Fibroblast of lung (primary cell): ENCODE data around the gene DDIT4. TPM values are rescaled to one million over a fixed set of nuclear protein-coding genes. Genes with fewer than 3 reads are reported as not detected.

Experiments used
- DNase-seq, 2 donors: peaks; one replicate each; pipeline versions ENCODE4 v3.0.0 to v3.0.0-alpha.2; 2010; ENCODE audit warnings: low read depth in 2 of 2
- H2AFZ ChIP-seq: 2 replicates; pipeline ENCODE4 v1.5.1; 2012; ENCODE audit warnings: low read length, control low read depth, inconsistent platforms
- H3K27ac ChIP-seq: 2 replicates; pipeline ENCODE4 v1.5.1; 2011; ENCODE audit warnings: low read length, control low read depth; ENCODE audit not compliant: insufficient read depth
- H3K27me3 ChIP-seq: 2 replicates; pipeline ENCODE4 v1.5.1; 2011; ENCODE audit warnings: mild to moderate bottlenecking, low read length; ENCODE audit not compliant: control insufficient read depth, insufficient read depth
- H3K36me3 ChIP-seq: 2 replicates; pipeline ENCODE4 v1.5.1; 2011; ENCODE audit warnings: low read length; ENCODE audit not compliant: control insufficient read depth, insufficient read depth
- H3K4me1 ChIP-seq: 2 replicates; pipeline ENCODE4 v1.5.1; 2011; ENCODE audit warnings: low read length; ENCODE audit not compliant: control insufficient read depth, insufficient read depth; ENCODE audit errors: extremely low read depth
- H3K4me2 ChIP-seq: 2 replicates; pipeline ENCODE4 v1.5.1; 2011; ENCODE audit warnings: low read length, control low read depth; ENCODE audit not compliant: insufficient read depth; ENCODE audit errors: extremely low read depth
- H3K4me3 ChIP-seq, 4 experiments: fragments of 200-600 bp in 1 of 4; sonication (generic) in 1 of 4; replicated peaks in 1 of 4; 2 replicates each; pipeline ENCODE4 v1.5.1; 2011 to 2016; ENCODE audit warnings: low read length in 4 of 4, low read depth in 3 of 4, mild to moderate bottlenecking in 3 of 4, control low read depth in 2 of 4, inconsistent platforms in 1 of 4, mixed read lengths in 1 of 4; ENCODE audit not compliant: insufficient read depth in 1 of 4; ENCODE audit errors: control extremely low read depth in 1 of 4
- H3K79me2 ChIP-seq: 2 replicates; pipeline ENCODE4 v1.5.1; 2012; ENCODE audit warnings: mild to moderate bottlenecking, low read length, inconsistent platforms; ENCODE audit not compliant: control insufficient read depth, insufficient read depth
- H3K9ac ChIP-seq: 2 replicates; pipeline ENCODE4 v1.5.1; 2011; ENCODE audit warnings: mild to moderate bottlenecking, low read length, control low read depth; ENCODE audit not compliant: insufficient read depth
- H3K9me3 ChIP-seq: 2 replicates; pipeline ENCODE4 v1.5.1; 2012; ENCODE audit warnings: low read depth, low read length; ENCODE audit not compliant: control insufficient read depth, insufficient read depth
- H4K20me1 ChIP-seq: 2 replicates; pipeline ENCODE4 v1.5.1; 2011; ENCODE audit warnings: low read length; ENCODE audit not compliant: control insufficient read depth, insufficient read depth; ENCODE audit errors: extremely low read depth
- CTCF ChIP-seq, 2 donors: IDR thresholded peaks in 1 of 2; conservative IDR thresholded peaks in 1 of 2; 1 replicate in 1 of 2; 2 replicates in 1 of 2; pipeline ENCODE4 v1.5.1; 2011 to 2012; ENCODE audit warnings: low read length in 2 of 2, control low read depth in 1 of 2, inconsistent platforms in 1 of 2, low read depth in 1 of 2, mild to moderate bottlenecking in 1 of 2
- EZH2 ChIP-seq: IDR thresholded peaks from 2 replicates; pipeline ENCODE4 v1.5.1; 2012; ENCODE audit warnings: low read length, control low read depth, mild to moderate bottlenecking; ENCODE audit errors: missing control alignments
- polyA plus RNA-seq, 2 donors: library from polyadenylated mRNA; depleted of rRNA in 1 of 2; stranded (reverse) in 1 of 2; unstranded in 1 of 2; fragments of >200 nt; gene quantifications; 2 replicates each; pipeline ENCODE4 v1.2.1, GENCODE V29; 2011 to 2012; ENCODE audit warnings: missing spikeins in 1 of 2
- total RNA-seq: library from RNA; depleted of rRNA; stranded (reverse); fragments of >200 nt; gene quantifications from 2 replicates; pipeline ENCODE4 v1.2.1, GENCODE V29; 2014

Gene DDIT4
- total and polyA plus RNA-seq, 2 donors (not counting 1 experiment from before 2014, with no cell fraction given) = 51.3 to 662 TPM

GRCh38 chr10:72285972-72286521 is 12.3 kb downstream of the DDIT4 start:
- Histone ChIP-seq H3K4me1 (no peaks in the 10 kb centered on the region), H3K79me2 (no peaks in the 10 kb centered on the region), H3K9me3 (no peaks in the 10 kb centered on the region), H3K27ac (no peak overlapping the region), H4K20me1 (no peaks in the 10 kb centered on the region), H3K27me3 (no peaks in the 10 kb centered on the region), H3K4me3 (no peak overlapping the region), H3K9ac (no peak overlapping the region), H3K4me2 (no peak overlapping the region), H2AFZ (no peak overlapping the region), H3K36me3 (no peaks in the 10 kb centered on the region)
- TF ChIP-seq CTCF (conservative IDR thresholded peaks at IDR 0.05 in 1 of 2, IDR thresholded peaks at IDR 0.05 in 1 of 2; ENCODE audit: low read depth in 1 of 2, low read length in 2 of 2) = no peak
- peak in 1 of 2 donors; percentile 20 for DNase-seq

GRCh38 chr10:72291019-72291532 is 17.4 kb downstream of the DDIT4 start:
- Histone ChIP-seq H3K4me3 (no peak overlapping the region), H3K27ac (no peak overlapping the region), H2AFZ (no peak overlapping the region), H4K20me1 (no peaks in the 10 kb centered on the region), H3K36me3 (no peaks in the 10 kb centered on the region), H3K9me3 (no peaks in the 10 kb centered on the region), H3K79me2 (no peaks in the 10 kb centered on the region), H3K4me1 (peaks cover 3% of the 10 kb centered on the region), H3K9ac (no peak overlapping the region), H3K4me2 (no peak overlapping the region), H3K27me3 (no peaks in the 10 kb centered on the region)
- no peak for DNase-seq
- TF ChIP-seq EZH2 (no peak), CTCF (conservative IDR thresholded peaks at IDR 0.05 in 1 of 2, IDR thresholded peaks at IDR 0.05 in 1 of 2; ENCODE audit: low read depth in 1 of 2, low read length in 2 of 2) (no peak)

- H3K4me3 ChIP-seq = no peak overlapping the region
- DNase-seq = peak in 1 of 2 donors; percentile 45
- no peak overlapping the region for H3K9ac ChIP-seq
- H2AFZ ChIP-seq = no peak overlapping the region
- no peaks in the 10 kb centered on the region for H3K79me2 ChIP-seq
- H3K4me1 ChIP-seq = peaks cover 3% of the 10 kb centered on the region
- H3K27me3 ChIP-seq = no peaks in the 10 kb centered on the region
- no peaks in the 10 kb centered on the region for H3K36me3 ChIP-seq
- TF ChIP-seq CTCF (conservative IDR thresholded peaks at IDR 0.05 in 1 of 2, IDR thresholded peaks at IDR 0.05 in 1 of 2; ENCODE audit: low read depth in 1 of 2, low read length in 2 of 2) (no peak), EZH2 (no peak)
- no peaks in the 10 kb centered on the region for H4K20me1 ChIP-seq
- no peaks in the 10 kb centered on the region for H3K9me3 ChIP-seq
- H3K4me2 ChIP-seq = no peak overlapping the region
- H3K27ac ChIP-seq = no peak overlapping the region
Observed at GRCh38 chr10:72292223-72292691, 18.5 kb downstream of the DDIT4 start.
